ENCODE measurements around the gene CACNA1D.
"Not testable (repeated sequence)": the region's sequence is repeated elsewhere in the genome, so short reads cannot be mapped to it uniquely, and the experiment has no call there.

The CACNA1D gene

GRCh38 chr3:53526704-53527055 lies 32.3 kb downstream of the CACNA1D start:
- no peak for DNase-seq (ENCODE audit: low read depth)

DNA sequence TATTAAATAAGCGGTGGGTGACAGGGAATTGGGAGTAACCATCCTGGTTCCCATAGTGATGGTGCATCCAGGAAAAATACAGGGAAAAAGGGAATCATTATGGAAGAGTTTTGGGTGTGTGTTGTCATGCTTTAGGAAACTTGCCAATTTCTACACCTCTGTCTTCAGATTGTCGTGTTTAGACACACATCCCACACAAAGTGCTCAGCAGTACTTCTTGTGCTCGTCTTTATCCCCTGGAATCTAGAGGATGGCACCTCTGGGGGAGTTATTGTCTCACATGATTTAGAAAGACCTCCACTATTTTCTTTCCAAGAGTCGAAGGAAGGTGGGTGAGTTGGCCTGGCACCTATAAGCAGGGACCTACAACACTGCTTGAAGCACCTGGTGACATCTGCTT lies 35.8 kb downstream of the CACNA1D start:
- no peak for DNase-seq (ENCODE audit: low read depth)

DNA sequence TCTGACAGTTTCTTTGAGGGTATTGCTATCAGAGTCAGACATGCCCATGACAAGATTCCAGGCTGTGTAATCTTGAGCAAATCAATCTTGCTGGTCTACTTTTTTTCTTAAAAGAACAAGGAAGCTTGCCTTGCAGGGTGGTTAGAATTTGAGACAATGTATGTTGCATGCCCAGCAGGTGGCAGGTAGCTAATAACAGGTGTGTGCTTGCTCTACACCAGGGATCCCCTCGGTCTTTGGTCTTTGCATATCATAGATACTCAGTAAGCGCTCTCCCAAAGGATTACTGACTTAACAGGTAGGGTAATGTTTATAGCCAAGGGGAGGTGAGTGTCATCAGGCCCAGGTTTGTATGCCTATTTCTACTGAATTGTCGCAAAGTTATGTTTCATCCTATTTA lies 37.3 kb downstream of the CACNA1D start:
- DNase-seq (ENCODE audit: low read depth): no peak

DNA sequence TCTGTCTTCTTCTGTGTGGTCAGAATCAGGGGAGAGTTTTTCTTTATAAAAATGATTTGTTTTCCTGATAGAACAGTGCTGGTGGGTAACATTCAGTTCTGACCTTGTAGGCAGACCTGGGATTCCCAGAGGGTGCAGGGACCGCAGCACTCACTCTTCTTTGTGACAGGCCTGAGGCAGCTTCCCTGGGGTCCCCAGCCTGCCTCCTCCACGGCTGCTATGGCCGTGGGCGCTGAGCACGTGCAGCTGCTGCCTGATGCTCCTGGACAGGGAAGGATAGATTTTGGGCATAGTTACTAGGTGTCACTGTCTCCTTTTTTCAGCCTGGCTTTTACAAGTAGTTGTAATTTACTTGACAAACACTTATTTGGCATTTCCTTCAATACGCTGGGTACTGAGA lies 39.1 kb downstream of the CACNA1D start:
- no peak for DNase-seq (ENCODE audit: low read depth)

GRCh38 chr3:53534216-53534615 lies 39.8 kb downstream of the CACNA1D start:
- no peak for DNase-seq (ENCODE audit: low read depth)

GRCh38 chr3:53534676-53535400 lies 40.4 kb downstream of the CACNA1D start:
- DNase-seq (ENCODE audit: low read depth): no peak

DNA sequence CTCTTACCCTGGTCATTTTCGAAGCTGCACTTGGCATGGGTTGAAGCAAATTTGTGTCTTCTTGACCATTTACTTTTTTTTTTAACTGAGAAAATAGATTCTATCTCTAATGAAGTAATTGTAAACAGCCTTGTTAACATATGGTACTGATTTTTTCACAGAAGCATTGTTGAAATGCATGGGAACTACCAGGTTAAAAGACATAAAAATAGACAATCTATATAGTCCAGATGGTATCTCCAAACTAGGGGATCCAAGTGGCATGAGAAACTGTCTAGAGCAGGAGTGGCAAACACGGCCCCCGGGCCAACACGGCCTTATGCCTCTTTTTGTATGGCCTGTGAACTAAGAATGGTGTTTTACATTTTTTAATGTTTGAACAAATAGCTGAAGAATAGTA lies 41.9 kb downstream of the CACNA1D start:
- DNase-seq (ENCODE audit: low read depth): no peak

- DNase-seq (ENCODE audit: low read depth): no peak
Measured at GRCh38 chr3:53544357-53544756, 49.9 kb downstream of the CACNA1D start.

- DNase-seq (ENCODE audit: low read depth): no peak
Measured at GRCh38 chr3:53545310-53545995, 51.0 kb downstream of the CACNA1D start.

- no peak for DNase-seq (ENCODE audit: low read depth)
Measured at GRCh38 chr3:53545996-53546359, 51.6 kb downstream of the CACNA1D start.

- DNase-seq (ENCODE audit: low read depth): no peak
Measured at GRCh38 chr3:53547327-53547726, 52.9 kb downstream of the CACNA1D start.

DNA sequence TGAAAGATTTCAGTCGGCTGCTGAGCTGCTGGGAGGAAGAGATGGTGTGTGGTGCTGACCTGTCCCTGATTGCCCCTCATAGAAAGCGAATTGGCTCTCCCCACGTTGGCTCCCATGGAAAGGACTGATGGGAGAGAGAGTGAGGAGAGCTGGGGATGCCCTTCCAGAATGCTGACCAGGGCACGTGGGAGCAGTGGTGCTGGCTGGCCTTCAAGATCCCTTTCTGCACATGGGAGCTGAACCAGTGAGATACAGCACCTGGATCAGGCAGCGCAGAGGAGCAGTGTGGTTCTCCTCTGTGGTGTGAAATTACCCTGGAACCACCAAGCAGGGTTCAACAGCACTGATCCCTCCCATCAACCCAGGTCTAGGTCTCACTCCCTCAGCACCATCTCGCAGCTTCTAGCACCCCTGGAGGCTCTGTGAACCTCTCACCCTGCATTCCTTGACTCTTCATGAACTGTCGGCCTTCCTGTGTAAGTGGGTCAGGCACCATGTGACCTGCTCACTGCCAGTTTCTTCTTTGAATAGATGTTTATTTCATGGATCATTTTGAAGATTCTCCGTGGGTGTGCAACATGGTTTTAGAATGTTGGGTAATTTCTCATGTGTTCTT lies 55.7 kb downstream of the CACNA1D start:
- no peak for DNase-seq (ENCODE audit: low read depth)

DNA sequence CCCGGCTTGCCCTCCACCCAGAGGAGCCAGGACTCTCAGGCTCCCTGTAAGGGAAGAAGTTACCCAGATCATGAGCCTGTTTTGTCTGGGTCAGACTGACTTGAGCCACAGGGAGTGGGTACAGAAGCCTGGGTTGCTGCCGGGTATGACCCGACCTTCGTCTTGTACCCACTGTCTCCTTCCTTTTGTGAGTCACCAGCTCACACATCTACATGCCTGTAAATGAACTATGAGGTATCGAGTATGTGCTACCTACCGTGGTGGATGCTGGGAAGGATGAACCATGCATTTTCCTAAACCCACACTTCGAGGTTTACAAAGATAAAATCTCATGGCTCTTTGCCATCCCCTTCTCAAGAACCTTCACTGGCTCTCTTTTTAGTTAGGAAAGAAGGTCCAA lies 56.9 kb downstream of the CACNA1D start:
- no peak for DNase-seq (ENCODE audit: low read depth)

DNA sequence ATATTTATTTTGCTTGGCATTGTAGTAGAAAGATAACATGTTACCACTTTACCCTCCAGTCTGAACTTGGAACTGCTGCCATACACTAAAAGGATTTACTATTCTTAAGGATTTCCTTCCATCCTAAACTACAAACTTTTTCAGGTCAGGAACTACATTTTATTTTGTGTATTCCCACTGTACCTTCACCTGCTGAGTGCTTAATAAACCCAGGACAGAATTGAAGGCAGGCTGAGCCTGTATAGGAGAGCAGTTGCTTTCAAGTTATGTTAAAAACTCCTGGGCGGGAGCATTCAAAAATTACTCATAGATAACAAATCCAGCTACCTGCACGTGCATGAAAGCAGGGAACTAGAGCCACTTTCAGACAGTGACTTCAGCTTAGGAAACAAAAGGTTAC lies 58.3 kb downstream of the CACNA1D start:
- no peak for DNase-seq (ENCODE audit: low read depth)

- no peak for DNase-seq (ENCODE audit: low read depth)
Measured at GRCh38 chr3:53553200-53553599, 58.8 kb downstream of the CACNA1D start.

- DNase-seq (ENCODE audit: low read depth): no peak
Measured at GRCh38 chr3:53554559-53555067, 60.2 kb downstream of the CACNA1D start.

DNA sequence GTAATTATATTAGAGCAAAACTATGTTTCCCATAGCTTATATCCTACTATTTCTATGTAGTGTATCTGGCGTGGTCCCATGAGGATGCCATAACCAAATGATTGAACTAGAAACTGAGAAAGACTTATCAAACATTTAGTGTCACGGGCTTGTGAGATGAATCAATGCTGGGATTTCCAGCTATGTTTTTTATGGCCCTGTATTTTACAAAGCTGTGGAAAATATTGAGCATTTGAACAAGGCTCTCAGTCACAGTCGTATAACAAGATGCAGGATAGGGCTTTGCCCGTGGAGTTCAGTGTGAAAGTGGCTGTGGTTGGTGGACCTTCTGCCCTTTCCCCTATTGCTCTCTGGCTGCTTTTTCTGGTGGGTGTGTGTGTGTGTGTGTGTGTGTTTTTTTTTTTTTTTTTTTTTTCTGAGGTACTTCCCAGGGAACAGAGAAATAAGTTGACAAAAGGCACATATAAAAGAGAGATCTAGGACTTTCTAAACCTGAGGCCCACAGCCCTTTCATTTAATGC lies 60.7 kb downstream of the CACNA1D start:
- no peak for DNase-seq (ENCODE audit: low read depth)

GRCh38 chr3:53566461-53567145 lies 72.2 kb downstream of the CACNA1D start:
- no peak for DNase-seq (ENCODE audit: low read depth)

GRCh38 chr3:53570081-53570480 lies 75.7 kb downstream of the CACNA1D start:
- DNase-seq (ENCODE audit: low read depth): no peak

DNA sequence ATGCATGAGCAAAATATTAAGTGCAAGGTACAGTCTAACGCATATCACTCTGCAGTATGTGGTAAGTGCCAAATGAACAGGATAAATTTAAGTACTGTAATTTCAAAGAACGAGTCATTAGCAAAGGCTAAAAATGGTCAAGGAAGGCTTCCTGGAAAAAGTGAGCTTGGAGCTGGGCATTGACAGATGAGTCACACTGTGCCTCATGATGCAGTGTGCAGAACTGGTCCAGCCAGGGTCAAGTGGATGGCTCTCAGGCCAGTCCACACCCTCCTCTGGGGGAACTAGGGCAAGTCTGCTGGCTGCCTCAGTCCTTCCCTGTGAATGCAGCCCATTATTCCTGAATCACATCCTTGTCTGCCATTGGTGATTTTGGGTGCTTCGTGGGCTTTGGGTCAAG lies 76.3 kb downstream of the CACNA1D start:
- DNase-seq (ENCODE audit: low read depth): no peak

GRCh38 chr3:53571264-53571663 lies 76.9 kb downstream of the CACNA1D start:
- no peak for DNase-seq (ENCODE audit: low read depth)

DNA sequence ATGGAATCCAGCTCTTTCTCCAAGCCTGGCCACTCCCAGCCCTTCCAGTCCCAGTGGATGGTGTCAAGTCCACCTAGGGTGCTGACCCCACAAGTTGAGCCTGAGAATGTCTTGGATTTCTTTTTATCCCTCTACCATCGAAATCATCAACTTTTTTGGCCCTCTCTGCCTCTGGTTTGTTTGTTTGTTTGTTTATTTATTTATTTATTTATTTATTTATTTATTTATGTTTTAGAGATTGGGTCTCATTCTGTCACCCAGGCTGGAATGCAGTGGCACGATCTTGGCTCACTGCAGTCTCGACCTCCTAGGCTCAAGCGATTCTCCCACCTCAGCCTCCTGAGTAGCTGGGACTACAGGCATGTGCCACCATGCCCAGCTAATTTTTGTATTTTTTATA lies 77.8 kb downstream of the CACNA1D start:
- DNase-seq (ENCODE audit: low read depth): not testable (repeated sequence)

GRCh38 chr3:53577506-53577905 lies 83.1 kb downstream of the CACNA1D start:
- no peak for DNase-seq (ENCODE audit: low read depth)

Data from stimulated activated CD8-positive, alpha-beta memory T cell treated with anti-CD3 and anti-CD28 coated beads, Interleukin-15, amount 100 ng/mL, for 24 hours (primary cell).